Fibroblast of pulmonary artery (primary cell): ENCODE results near the gene ACY1.

Experiments
- DNase-seq: peaks from one replicate; pipeline ENCODE4 v3.0.0-alpha.2; 2010; ENCODE audit warnings: low read depth
- H3K4me3 ChIP-seq: replicated peaks from 2 replicates; pipeline ENCODE4 v1.5.1; 2011; ENCODE audit warnings: low read depth, mild to moderate bottlenecking, control low read depth, low read length, moderate library complexity
- CTCF ChIP-seq: IDR thresholded peaks from 2 replicates; pipeline ENCODE4 v1.5.1; 2011; ENCODE audit warnings: mild to moderate bottlenecking, control low read depth, low read length, inconsistent platforms; ENCODE audit errors: missing control alignments

Gene ACY1

GRCh38 chr3:51948016-51948580 lies 35.2 kb upstream of the ACY1 start:
- DNase-seq, result no peak
- TF ChIP-seq CTCF, result no peak
- H3K4me3 ChIP-seq, result no peak overlapping the region

GRCh38 chr3:51949121-51949520 lies 34.2 kb upstream of the ACY1 start:
- DNase-seq, result no peak
- H3K4me3 ChIP-seq, result no peak overlapping the region
- TF ChIP-seq CTCF, result no peak

GRCh38 chr3:51950899-51951298 lies 32.4 kb upstream of the ACY1 start:
- no peak for DNase-seq
- H3K4me3 ChIP-seq, result no peak overlapping the region
- no peak for TF ChIP-seq CTCF

- H3K4me3 ChIP-seq, result no peak overlapping the region
- peak; percentile 72 for DNase-seq
- TF ChIP-seq CTCF, result no peak
Measured at GRCh38 chr3:51953445-51953844, 29.9 kb upstream of the ACY1 start.

GRCh38 chr3:51954105-51954504 lies 29.2 kb upstream of the ACY1 start:
- DNase-seq, result no peak
- TF ChIP-seq CTCF, result no peak
- H3K4me3 ChIP-seq, result no peak overlapping the region

GRCh38 chr3:51954713-51955112 lies 28.6 kb upstream of the ACY1 start:
- no peak for TF ChIP-seq CTCF
- no peak for DNase-seq
- no peak overlapping the region for H3K4me3 ChIP-seq

GRCh38 chr3:51955175-51955892 lies 28.0 kb upstream of the ACY1 start, which contains the start of gene GPR62:
Gene GPR62 (plus strand): TSS chr3:51955381. CDS start chr3:51955653, 272 bp downstream.
- DNase-seq, result no peak
- no peak for TF ChIP-seq CTCF
- no peak within 1 kb of the TSS for H3K4me3 ChIP-seq
